Skeletal muscle satellite cell (primary cell): ENCODE measurements around the gene NUBP2.
A peak's percentile ranks its signal among the peaks of the same experiment; 100 is the strongest.

Experiments used
- H3K27me3 ChIP-seq: 2 replicates; pipeline ENCODE4 v1.7.0; 2013; ENCODE audit warnings: low read length; ENCODE audit not compliant: control insufficient read depth, insufficient read depth
- H3K36me3 ChIP-seq: 2 replicates; pipeline ENCODE4 v1.7.0; 2013; ENCODE audit warnings: mild to moderate bottlenecking, control low read depth, low read length; ENCODE audit not compliant: insufficient read depth
- H3K4me1 ChIP-seq: 2 replicates; pipeline ENCODE4 v1.7.0; 2013; ENCODE audit warnings: low read length; ENCODE audit not compliant: control insufficient read depth, insufficient read depth
- H3K4me2 ChIP-seq: 2 replicates; pipeline ENCODE4 v1.7.0; 2013; ENCODE audit warnings: mild to moderate bottlenecking, low read length
- H3K4me3 ChIP-seq: 2 replicates; pipeline ENCODE4 v1.7.0; 2013; ENCODE audit warnings: low read length
- H3K9ac ChIP-seq: 2 replicates; pipeline ENCODE4 v1.7.0; 2013; ENCODE audit warnings: mild to moderate bottlenecking, low read depth, low read length, moderate library complexity
- H3K9me3 ChIP-seq: replicated peaks from 2 replicates; pipeline ENCODE4 v1.7.0; 2013; ENCODE audit warnings: mild to moderate bottlenecking, control low read depth, low read length

The NUBP2 gene

DNA sequence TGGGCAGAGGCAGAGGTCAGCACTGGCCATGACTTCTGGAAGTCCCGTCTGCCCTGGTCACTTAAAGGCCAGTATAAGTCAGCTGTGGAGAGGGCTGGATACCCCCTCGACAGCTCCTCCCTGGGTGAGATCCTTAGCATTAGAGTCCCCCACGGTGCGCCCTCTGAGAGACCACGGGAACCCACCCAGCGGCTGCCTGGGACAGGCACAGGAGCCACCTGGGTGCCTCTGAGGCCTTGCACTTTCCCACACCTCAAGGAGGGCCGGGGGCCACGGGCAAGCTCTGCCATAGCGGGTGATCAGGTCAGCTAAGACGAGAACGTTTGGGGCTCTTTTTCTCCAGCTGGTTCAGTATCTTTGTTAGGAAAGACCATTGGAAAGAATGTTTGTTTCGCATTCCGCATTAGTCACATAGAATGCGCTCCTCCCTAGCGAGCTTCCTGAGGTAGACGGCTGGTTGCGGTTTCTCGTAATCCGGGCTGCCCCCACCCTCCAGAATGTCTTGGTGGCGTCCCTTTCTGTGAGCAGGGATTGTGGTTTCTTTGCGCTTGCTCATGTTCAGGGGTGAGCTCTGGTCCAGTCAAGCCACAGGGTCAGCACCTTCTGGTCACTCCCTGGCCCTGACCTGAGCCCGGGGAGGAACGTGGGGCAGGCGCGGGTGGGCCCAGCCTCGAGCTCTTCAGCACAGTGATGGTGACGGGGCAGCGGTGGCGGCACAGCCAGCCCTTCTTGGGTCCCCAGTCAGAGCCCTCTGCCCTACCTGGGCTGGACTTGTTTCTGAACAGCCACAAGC is 36.7 kb upstream of the NUBP2 start:
- Histone ChIP-seq H3K27me3 (no peaks in the 10 kb centered on the region), H3K36me3 (peaks cover 60% of the 10 kb centered on the region), H3K4me3 (peak overlapping the region; percentile 57), H3K9me3 (no peaks in the 10 kb centered on the region), H3K9ac (peak overlapping the region; percentile 86), H3K4me1 (peaks cover 38% of the 10 kb centered on the region), H3K4me2 (peak overlapping the region; percentile 89)

DNA sequence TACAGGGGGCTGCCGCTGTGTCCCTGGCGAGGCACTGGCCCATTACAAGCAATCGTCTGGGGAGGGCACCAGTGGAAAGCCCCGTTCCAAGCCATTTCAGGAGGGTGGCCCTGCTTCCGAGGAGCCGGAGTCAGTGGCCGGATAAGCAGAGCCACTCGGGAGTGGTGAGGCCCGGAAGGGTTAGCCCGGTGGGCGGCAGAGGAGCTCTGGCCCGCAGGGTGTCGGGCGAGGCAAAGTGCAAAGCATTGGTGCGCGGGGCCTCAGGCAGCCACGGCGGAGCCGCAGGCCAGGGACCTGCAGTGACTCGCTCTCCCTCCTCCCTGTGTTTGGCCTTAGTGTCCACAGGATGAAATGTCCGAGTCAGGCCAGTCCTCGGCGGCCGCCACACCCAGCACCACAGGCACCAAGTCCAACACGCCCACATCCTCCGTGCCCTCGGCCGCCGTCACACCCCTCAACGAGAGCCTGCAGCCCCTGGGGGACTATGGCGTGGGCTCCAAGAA is 36.0 kb upstream of the NUBP2 start:
- peaks cover 64% of the 10 kb centered on the region for H3K36me3 ChIP-seq
- H3K27me3 ChIP-seq = no peaks in the 10 kb centered on the region
- peak overlapping the region; percentile 64 for H3K4me2 ChIP-seq
- peak overlapping the region; percentile 7 for H3K4me3 ChIP-seq
- H3K9ac ChIP-seq = peak overlapping the region; percentile 61
- no peaks in the 10 kb centered on the region for H3K9me3 ChIP-seq
- peaks cover 38% of the 10 kb centered on the region for H3K4me1 ChIP-seq

DNA sequence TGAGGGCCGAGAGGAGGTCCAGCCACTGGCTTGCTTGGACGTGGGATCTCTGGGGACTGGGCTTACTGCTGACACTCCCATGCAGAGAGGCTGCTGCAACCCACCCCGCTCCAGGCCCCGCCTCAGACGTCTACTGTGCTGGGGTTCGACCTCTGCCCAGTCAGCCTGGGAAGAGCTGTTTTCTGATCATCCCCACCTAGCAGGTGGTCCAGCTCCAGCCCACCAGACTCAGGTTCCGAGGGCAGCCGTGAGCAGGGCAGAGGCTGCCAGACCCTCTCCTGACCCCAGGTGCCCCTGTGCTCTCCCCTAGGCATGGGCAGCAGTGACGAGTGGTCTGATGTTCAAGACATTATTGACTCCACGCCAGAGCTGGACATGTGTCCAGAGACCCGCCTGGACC is 34.8 kb upstream of the NUBP2 start:
- Histone ChIP-seq H3K4me1 (peaks cover 38% of the 10 kb centered on the region), H3K9me3 (no peaks in the 10 kb centered on the region), H3K27me3 (no peaks in the 10 kb centered on the region), H3K4me2 (no peak overlapping the region), H3K4me3 (no peak overlapping the region), H3K36me3 (peaks cover 69% of the 10 kb centered on the region), H3K9ac (no peak overlapping the region)

DNA sequence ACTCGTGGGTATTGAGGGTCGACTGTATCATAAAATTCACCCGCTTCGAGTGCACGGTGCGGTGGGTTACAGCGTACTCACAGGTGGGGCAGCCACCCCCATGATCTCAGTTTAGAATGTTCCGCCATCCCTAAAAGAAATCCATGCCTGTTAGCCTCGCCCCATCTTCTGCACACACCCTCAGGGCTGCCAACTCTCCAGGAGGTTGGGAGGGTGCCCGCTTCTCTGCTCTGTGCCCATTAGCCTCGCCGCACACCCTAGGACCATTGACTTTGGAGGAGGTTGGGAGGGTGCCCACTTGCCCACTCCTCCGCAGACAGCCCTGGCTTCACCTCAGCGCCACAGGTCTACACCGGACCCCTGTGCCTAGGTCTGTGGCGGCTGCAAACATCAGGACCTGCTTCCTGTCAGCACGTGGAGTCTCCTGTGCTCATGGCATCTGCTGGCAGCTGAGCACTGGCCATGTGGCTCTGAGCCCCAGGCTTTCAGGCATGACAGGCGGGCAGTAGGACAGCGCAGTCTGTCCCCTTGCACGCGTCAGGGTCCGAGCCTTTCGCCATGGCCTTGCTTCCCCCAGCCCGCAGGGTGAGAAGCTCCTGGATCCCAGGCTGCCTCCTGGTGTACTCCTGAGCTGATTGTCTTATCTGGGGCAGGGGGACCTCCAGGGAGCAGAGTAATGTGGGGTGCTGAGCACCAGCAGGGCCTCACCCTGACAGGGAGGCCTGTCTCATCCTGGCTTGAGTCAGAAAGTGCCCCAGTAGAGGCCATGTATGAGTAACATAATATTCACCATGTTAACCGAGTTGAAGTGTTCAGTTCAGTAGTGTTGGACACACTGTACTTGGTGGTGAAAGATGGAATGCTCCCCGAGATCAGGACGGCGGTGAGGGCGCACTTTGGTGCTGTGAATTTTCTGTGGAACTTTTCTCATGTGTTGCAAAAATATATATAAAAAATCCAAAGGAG is 33.3 kb upstream of the NUBP2 start:
- H3K4me1 ChIP-seq = peaks cover 36% of the 10 kb centered on the region
- no peaks in the 10 kb centered on the region for H3K9me3 ChIP-seq
- no peak overlapping the region for H3K4me3 ChIP-seq
- no peak overlapping the region for H3K4me2 ChIP-seq
- peaks cover 58% of the 10 kb centered on the region for H3K36me3 ChIP-seq
- no peak overlapping the region for H3K9ac ChIP-seq
- H3K27me3 ChIP-seq = no peaks in the 10 kb centered on the region

DNA sequence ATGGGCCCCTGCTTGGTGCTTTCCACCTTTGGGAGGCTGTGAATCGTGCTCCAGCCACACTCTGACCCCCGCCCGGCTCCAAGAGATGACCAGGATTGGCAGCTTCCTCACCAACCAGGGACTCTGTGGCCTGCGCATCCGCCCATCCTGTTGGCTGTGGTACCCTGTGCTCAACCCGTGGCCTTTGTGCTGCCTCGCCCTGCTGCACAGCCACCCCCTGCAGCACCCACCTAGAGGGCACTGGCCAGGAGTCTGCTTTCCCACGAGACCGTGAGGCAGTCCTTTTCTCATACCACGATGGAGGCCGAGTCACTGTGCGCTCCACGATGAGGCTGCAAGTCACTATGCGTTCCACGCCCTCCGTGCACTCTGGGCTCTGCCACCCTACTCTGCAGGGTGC is 30.8 kb upstream of the NUBP2 start:
- Histone ChIP-seq H3K4me2 (no peak overlapping the region), H3K36me3 (peaks cover 60% of the 10 kb centered on the region), H3K9me3 (no peaks in the 10 kb centered on the region), H3K4me3 (no peak overlapping the region), H3K4me1 (peaks cover 14% of the 10 kb centered on the region), H3K9ac (no peak overlapping the region), H3K27me3 (no peaks in the 10 kb centered on the region)

DNA sequence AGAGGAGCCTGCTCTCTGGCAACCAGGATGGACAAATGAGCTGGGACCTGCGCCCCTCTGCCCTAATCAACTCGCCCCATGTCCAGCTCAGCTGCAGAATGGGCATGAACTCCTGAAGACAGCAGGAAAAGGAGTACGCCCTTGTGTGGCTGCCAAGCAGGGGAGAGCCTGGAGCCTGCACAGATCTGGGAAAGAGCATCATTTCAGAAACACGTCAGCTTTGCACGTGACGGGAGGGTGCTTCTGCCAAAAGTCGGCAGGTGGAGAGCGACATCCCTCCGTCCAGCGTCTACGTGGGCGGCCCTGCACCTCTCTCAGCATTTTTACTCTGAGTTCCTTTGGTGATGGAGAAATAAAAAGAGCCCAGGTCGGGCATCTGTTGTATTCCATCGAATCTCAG is 29.9 kb upstream of the NUBP2 start:
- H3K9ac ChIP-seq = no peak overlapping the region
- no peaks in the 10 kb centered on the region for H3K9me3 ChIP-seq
- H3K4me1 ChIP-seq = peaks cover 9% of the 10 kb centered on the region
- H3K4me2 ChIP-seq = no peak overlapping the region
- H3K36me3 ChIP-seq = peaks cover 53% of the 10 kb centered on the region
- no peak overlapping the region for H3K4me3 ChIP-seq
- H3K27me3 ChIP-seq = no peaks in the 10 kb centered on the region

DNA sequence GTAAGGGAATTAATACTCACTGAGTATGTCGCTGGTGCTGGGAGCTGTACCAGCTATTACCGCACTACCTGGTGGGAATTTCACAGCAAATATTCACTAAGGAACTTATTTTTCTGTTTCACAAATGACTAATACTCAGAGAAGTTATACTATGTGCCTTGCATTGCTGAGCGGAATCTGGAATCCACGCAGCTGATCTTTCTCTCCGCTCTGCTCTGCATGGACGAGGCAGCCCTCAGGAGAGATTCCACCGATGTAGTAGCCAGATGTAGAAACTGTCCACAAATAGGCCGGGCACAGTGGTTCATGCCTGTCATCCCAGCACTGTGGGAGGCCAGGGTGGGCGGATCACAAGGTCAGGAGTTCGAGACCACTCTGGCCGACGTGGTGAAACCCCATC is 28.6 kb upstream of the NUBP2 start:
- Histone ChIP-seq H3K36me3 (peaks cover 46% of the 10 kb centered on the region), H3K9ac (no peak overlapping the region), H3K9me3 (no peaks in the 10 kb centered on the region), H3K4me1 (peaks cover 9% of the 10 kb centered on the region), H3K27me3 (no peaks in the 10 kb centered on the region), H3K4me2 (no peak overlapping the region), H3K4me3 (no peak overlapping the region)

DNA sequence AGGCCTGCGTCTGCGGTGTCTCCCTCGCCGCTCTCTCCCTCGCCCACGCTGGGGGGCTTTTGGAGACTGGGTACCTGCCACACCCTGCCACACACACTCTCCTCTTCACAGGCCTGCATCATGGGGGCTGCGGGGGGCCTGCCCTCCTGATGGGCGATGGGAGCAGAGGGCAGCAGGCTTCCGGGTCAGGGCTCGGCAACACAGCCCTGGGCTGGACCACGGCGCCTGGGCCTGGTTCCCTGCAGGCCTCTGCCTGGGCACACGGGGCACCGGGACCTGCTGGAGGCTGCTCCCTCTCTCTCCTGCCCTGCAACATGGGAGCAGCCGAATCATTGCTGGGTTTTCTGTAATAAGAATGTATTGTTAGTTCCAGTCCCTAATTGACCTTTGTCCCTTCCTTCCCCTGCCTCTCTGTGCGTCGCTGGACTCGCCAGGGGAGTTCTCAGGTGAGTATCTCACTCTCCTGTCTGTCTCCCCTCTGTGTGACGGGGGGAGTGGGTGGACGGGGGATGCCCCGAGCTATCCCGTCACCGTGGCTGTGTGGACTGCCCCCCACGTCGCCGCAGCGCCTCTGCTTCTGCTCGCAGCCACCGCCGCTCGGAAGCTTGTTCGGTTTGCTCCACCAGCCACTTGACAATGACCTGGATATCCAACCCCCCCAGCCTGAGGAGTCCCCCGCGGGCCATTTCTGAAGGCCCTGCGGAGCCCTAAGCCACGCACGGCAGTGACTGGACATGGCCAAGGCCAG is 24.9 kb upstream of the NUBP2 start:
- H3K36me3 ChIP-seq = peaks cover 44% of the 10 kb centered on the region

DNA sequence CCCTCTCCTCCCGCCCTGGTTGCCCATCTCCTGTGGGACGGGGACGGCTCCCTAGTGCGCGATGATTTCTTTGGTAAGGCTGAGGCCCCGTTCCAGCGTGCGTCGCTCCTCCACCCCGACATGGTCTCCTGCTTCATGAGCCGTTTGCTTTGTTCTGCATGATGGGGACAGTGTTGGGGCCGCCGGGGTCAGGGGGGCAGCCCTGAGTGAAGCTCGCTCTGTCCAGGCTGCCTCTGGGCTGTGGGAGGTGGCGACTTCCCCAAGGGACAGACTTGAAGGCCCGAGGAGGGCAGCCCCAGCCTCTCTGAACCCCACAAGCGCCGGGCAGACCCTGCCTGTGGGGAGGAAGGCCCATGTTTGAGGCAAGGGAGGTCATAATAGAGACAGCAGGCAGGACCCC is 23.8 kb upstream of the NUBP2 start:
- Histone ChIP-seq H3K4me3 (no peak overlapping the region), H3K4me2 (no peak overlapping the region), H3K27me3 (no peaks in the 10 kb centered on the region), H3K9ac (no peak overlapping the region), H3K4me1 (no peaks in the 10 kb centered on the region), H3K36me3 (peaks cover 50% of the 10 kb centered on the region), H3K9me3 (no peaks in the 10 kb centered on the region)

More for the DNA sequence above, 24.9 kb upstream of the NUBP2 start:
- no peak overlapping the region for H3K4me2 ChIP-seq
- H3K9me3 ChIP-seq = no peaks in the 10 kb centered on the region
- no peak overlapping the region for H3K4me3 ChIP-seq
- no peak overlapping the region for H3K9ac ChIP-seq
- no peaks in the 10 kb centered on the region for H3K4me1 ChIP-seq
- H3K27me3 ChIP-seq = no peaks in the 10 kb centered on the region

DNA sequence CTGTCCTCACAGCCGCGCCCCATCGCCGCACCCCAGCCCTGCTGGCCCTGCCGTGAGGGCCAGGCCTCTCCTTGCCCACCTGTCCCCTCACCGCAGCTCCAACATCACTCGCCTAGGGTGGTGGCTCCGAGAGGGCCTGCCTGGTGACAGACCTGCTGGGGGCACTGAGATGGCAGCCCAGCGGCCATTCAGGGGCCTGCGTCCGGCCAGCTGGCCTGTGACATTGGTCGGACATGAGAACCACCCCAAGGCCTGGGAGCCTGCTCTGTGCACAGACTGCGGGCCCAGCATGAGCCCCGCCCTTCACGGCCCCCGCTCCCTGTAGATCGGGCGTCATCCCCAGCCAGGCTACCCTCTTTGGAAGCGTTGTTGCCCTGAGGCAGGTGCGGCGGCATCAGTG is 23.2 kb upstream of the NUBP2 start:
- Histone ChIP-seq H3K4me3 (no peak overlapping the region), H3K9ac (no peak overlapping the region), H3K36me3 (peaks cover 56% of the 10 kb centered on the region), H3K9me3 (no peaks in the 10 kb centered on the region), H3K27me3 (no peaks in the 10 kb centered on the region), H3K4me2 (no peak overlapping the region), H3K4me1 (no peaks in the 10 kb centered on the region)

DNA sequence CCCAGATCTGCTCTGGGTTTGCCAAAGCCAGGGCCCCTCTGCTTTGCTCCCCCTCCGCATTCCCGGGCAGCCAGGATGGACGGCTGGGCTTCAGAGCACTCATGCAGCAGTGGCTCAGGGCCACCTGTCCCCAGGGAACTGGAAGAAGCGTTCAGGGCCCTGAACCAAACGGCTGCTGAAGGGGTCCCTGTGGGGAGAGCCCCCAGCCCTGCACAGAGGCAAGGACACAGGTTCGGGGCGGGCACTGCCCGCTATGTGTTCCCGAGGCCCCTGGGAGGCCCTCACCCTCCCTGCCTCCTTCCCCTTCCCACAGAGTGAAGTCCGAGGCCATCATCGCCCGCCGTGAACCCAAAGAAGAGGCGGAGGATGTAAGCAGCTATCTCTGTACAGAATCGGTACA is 21.8 kb upstream of the NUBP2 start:
- H3K27me3 ChIP-seq = no peaks in the 10 kb centered on the region
- peaks cover 62% of the 10 kb centered on the region for H3K36me3 ChIP-seq
- no peak overlapping the region for H3K9ac ChIP-seq
- H3K4me2 ChIP-seq = no peak overlapping the region
- H3K4me1 ChIP-seq = no peaks in the 10 kb centered on the region
- H3K4me3 ChIP-seq = no peak overlapping the region
- no peaks in the 10 kb centered on the region for H3K9me3 ChIP-seq
